Cortex of kidney (tissue), 1 donor: ENCODE results near the gene HMGCR.
"Not testable (repeated sequence)": the region's sequence is repeated elsewhere in the genome, so short reads cannot be mapped to it uniquely, and the experiment has no call there.

ENCODE experiments used
- DNase-seq: peaks from one replicate; lab custom pipeline; 2025; lab: John Stamatoyannopoulos, UW

HMGCR gene

GRCh38 chr5:75336615-75337336 is at the start of gene HMGCR:
Gene HMGCR, plus strand, starts transcription at chr5:75337220. Its CDS starts 5,386 bp downstream, at chr5:75342606.
- DNase-seq, result peak; percentile 53

GRCh38 chr5:75291844-75292243 is 45.2 kb upstream of the HMGCR start:
- DNase-seq, result not testable (repeated sequence)

GRCh38 chr5:75300084-75300483 is 36.9 kb upstream of the HMGCR start:
- DNase-seq, result no peak

- DNase-seq, result no peak
Measured at GRCh38 chr5:75303419-75303818, 33.6 kb upstream of the HMGCR start.

GRCh38 chr5:75304486-75304885 is 32.5 kb upstream of the HMGCR start:
- DNase-seq, result not testable (repeated sequence)

- no peak for DNase-seq
Measured at GRCh38 chr5:75306746-75307145, 30.3 kb upstream of the HMGCR start.

- DNase-seq, result no peak
Measured at GRCh38 chr5:75310212-75310611, 26.8 kb upstream of the HMGCR start.

- DNase-seq, result not testable (repeated sequence)
Measured at GRCh38 chr5:75319148-75319547, 17.9 kb upstream of the HMGCR start.

GRCh38 chr5:75319638-75320037 is 17.4 kb upstream of the HMGCR start:
- DNase-seq, result no peak

- no peak for DNase-seq
Measured at GRCh38 chr5:75320371-75320770, 16.6 kb upstream of the HMGCR start.

GRCh38 chr5:75322066-75322465 is 15.0 kb upstream of the HMGCR start:
- no peak for DNase-seq

GRCh38 chr5:75324791-75325190 is 12.2 kb upstream of the HMGCR start:
- no peak for DNase-seq

GRCh38 chr5:75325242-75325641 is 11.8 kb upstream of the HMGCR start:
- DNase-seq, result no peak

GRCh38 chr5:75330404-75330803 is 6.6 kb upstream of the HMGCR start:
- DNase-seq, result no peak

GRCh38 chr5:75331095-75332090 is 5.6 kb upstream of the HMGCR start:
- DNase-seq, result no peak

- DNase-seq, result not testable (repeated sequence)
Measured at GRCh38 chr5:75333759-75334158, 3.3 kb upstream of the HMGCR start.

- DNase-seq, result not testable (repeated sequence)
Measured at GRCh38 chr5:75334413-75334812, 2.6 kb upstream of the HMGCR start.

GRCh38 chr5:75335486-75335885 is 1.5 kb upstream of the HMGCR start:
- no peak for DNase-seq

- DNase-seq, result no peak
Measured at GRCh38 chr5:75335952-75336614, 937 bp upstream of the HMGCR start.

- DNase-seq, result no peak
Measured at GRCh38 chr5:75337366-75338021, 474 bp downstream of the HMGCR start.

GRCh38 chr5:75338408-75338807 is 1.4 kb downstream of the HMGCR start:
- no peak for DNase-seq
